Measurements from ENCODE around the gene HK1.
"Not testable (repeated sequence)": the region's sequence is repeated elsewhere in the genome, so short reads cannot be mapped to it uniquely, and the experiment has no call there.

Gene HK1

GRCh38 chr10:69279110-69279509, 814 bp downstream of the HK1 start:
- Histone ChIP-seq H2AK5ac (ENCODE audit: low read depth, low read length) (no peak overlapping the region), H3K27ac (replicated peaks; ENCODE audit: low read length) (no peak overlapping the region), H2BK15ac (ENCODE audit: low read length) (no peak overlapping the region), H3K36me3 (replicated peaks in 1 of 2; ENCODE audit: control insufficient read depth in 2 of 2, insufficient read depth in 2 of 2, low read length in 2 of 2) (no peaks in the 10 kb centered on the region), H3K4ac (ENCODE audit: low read length) (no peak overlapping the region), H4K91ac (ENCODE audit: low read depth, low read length, poor library complexity) (no peak overlapping the region), H3K9me3 (replicated peaks in 1 of 2; ENCODE audit: control insufficient read depth in 2 of 2, insufficient read depth in 1 of 2, low read depth in 1 of 2, low read length in 2 of 2) (peaks cover 0 to 10% of the 10 kb centered on the region in 2 donors), H3K18ac (ENCODE audit: low read length) (no peak overlapping the region), H4K8ac (ENCODE audit: low read depth, low read length) (no peak overlapping the region), H3K4me1 (ENCODE audit: control insufficient read depth in 2 of 2, insufficient read depth in 1 of 2, low read depth in 1 of 2, low read length in 2 of 2) (peaks cover 4 to 10% of the 10 kb centered on the region in 2 donors), H3K79me1 (ENCODE audit: low read depth, low read length) (no peaks in the 10 kb centered on the region), H3K9ac (ENCODE audit: low read depth, low read length, poor library complexity) (no peak overlapping the region), H2BK5ac (ENCODE audit: low read length) (no peak overlapping the region), H2BK120ac (ENCODE audit: low read depth, low read length) (no peak overlapping the region), H3K4me2 (ENCODE audit: insufficient read depth, low read length, poor library complexity, severe bottlenecking) (no peak overlapping the region), H3K23ac (ENCODE audit: low read depth, low read length, poor library complexity) (no peak overlapping the region), H2AFZ (ENCODE audit: low read length) (no peak overlapping the region), H3K4me3 (ENCODE audit: low read length in 2 of 2) (no peak overlapping the region), H3K27me3 (ENCODE audit: control insufficient read depth in 3 of 3, insufficient read depth in 3 of 3, low read depth in 1 of 3, low read length in 3 of 3) (peaks cover 0 to 34% (median 0%) of the 10 kb centered on the region in 3 experiments), H3K14ac (ENCODE audit: low read length) (no peak overlapping the region), H2BK12ac (ENCODE audit: low read length) (no peak overlapping the region)
- no CpG with 5 or more reads among the region's 2 CpGs for WGBS, 2 donors (ENCODE audit: extremely low coverage in 2 of 2, insufficient read length in 2 of 2, insufficient replicate concordance in 1 of 2)
- DNase-seq (ENCODE audit: low spot score) = no peak

DNA sequence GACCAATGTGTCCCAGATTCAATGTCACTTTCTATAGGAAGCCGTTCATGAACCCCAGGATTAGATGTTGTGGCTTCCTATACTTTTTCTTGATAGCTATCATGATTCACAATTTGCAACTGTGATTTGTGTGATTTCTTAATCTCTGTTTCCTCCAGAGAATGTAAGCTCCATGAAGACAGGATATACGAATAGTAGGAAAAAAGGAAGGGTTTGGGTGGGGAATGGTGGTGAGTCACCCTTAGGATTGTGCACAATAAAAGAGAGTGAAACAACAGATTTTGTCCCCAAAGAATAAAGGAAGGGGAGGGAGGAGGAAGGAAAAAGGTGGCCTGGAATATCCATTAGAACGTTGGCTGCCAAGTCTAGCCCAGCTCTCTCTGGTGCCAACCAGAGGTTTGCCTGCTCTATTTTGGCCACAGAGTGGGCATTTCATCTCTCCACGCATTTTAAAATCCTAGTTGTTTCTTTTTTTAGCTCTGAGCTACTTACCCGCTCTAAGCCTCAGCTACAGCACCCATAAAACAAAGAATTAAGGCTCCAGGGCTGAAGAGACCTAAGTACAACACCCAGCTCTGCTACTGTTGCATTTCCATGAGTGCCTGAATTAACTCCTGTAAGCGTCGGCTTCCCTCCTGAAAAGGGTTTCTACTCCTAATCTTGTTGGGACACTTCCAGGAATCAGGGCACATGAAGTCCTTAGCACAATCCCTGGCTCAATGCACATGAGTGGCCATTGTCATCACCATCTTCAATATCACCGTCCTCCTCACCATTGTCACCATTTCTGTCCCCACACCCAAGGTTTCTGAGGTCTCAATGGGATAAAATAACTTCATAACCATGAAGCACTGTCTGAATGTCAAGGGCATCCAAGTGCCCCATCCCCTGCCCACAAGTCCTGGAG, 3.5 kb downstream of the HK1 start:
- Histone ChIP-seq H2AFZ (ENCODE audit: low read length) (no peak overlapping the region), H3K79me1 (ENCODE audit: low read depth, low read length) (no peaks in the 10 kb centered on the region), H3K4me1 (ENCODE audit: control insufficient read depth in 2 of 2, insufficient read depth in 1 of 2, low read depth in 1 of 2, low read length in 2 of 2) (peaks cover 15 to 16% of the 10 kb centered on the region in 2 donors), H3K9me3 (replicated peaks in 1 of 2; ENCODE audit: control insufficient read depth in 2 of 2, insufficient read depth in 1 of 2, low read depth in 1 of 2, low read length in 2 of 2) (peaks cover 0 to 10% of the 10 kb centered on the region in 2 donors), H2BK15ac (ENCODE audit: low read length) (no peak overlapping the region), H3K9ac (ENCODE audit: low read depth, low read length, poor library complexity) (no peak overlapping the region), H3K4me2 (ENCODE audit: insufficient read depth, low read length, poor library complexity, severe bottlenecking) (no peak overlapping the region), H3K36me3 (replicated peaks in 1 of 2; ENCODE audit: control insufficient read depth in 2 of 2, insufficient read depth in 2 of 2, low read length in 2 of 2) (no peaks in the 10 kb centered on the region), H3K14ac (ENCODE audit: low read length) (no peak overlapping the region), H3K18ac (ENCODE audit: low read length) (no peak overlapping the region), H3K27ac (replicated peaks; ENCODE audit: low read length) (no peak overlapping the region), H3K4me3 (ENCODE audit: low read length in 2 of 2) (no peak overlapping the region), H2BK12ac (ENCODE audit: low read length) (no peak overlapping the region), H3K23ac (ENCODE audit: low read depth, low read length, poor library complexity) (no peak overlapping the region), H4K8ac (ENCODE audit: low read depth, low read length) (no peak overlapping the region), H2BK5ac (ENCODE audit: low read length) (no peak overlapping the region), H2AK5ac (ENCODE audit: low read depth, low read length) (no peak overlapping the region), H3K27me3 (ENCODE audit: control insufficient read depth in 3 of 3, insufficient read depth in 3 of 3, low read depth in 1 of 3, low read length in 3 of 3) (peaks cover 0 to 38% (median 0%) of the 10 kb centered on the region in 3 experiments), H2BK120ac (ENCODE audit: low read depth, low read length) (no peak overlapping the region), H3K4ac (ENCODE audit: low read length) (no peak overlapping the region), H4K91ac (ENCODE audit: low read depth, low read length, poor library complexity) (no peak overlapping the region)
- no CpG with 5 or more reads among the region's 8 CpGs for WGBS, 2 donors (ENCODE audit: extremely low coverage in 2 of 2, insufficient read length in 2 of 2, insufficient replicate concordance in 1 of 2)
- DNase-seq (ENCODE audit: low spot score) = no peak

DNA sequence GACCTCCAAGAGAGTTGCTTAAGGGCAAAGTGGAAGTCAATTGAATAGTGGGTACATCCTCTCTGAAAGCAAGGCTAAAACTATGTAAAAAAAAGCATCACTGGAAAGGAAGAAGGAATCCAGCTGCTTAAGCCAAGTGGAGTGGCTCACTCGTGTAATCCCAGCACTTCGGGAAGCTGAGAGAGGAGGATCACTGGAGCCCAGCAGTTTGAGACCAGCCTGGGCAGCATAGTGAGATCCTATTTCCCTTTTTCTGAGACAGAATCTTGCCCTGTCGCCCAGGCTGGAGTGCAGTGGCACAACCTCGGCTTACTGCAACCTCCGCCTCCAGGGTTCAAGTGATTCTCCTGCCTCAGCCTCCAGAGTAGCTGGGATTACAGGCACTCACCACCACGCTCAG, 6.1 kb downstream of the HK1 start:
- not testable (repeated sequence) for H3K79me1 ChIP-seq (ENCODE audit: low read depth, low read length); H3K4ac ChIP-seq (ENCODE audit: low read length); H4K8ac ChIP-seq (ENCODE audit: low read depth, low read length); H3K14ac ChIP-seq (ENCODE audit: low read length); H2AK5ac ChIP-seq (ENCODE audit: low read depth, low read length); H3K27ac ChIP-seq (replicated peaks; ENCODE audit: low read length); DNase-seq (ENCODE audit: low spot score); H2BK120ac ChIP-seq (ENCODE audit: low read depth, low read length); H3K4me3 ChIP-seq (ENCODE audit: low read length in 2 of 2); H2BK5ac ChIP-seq (ENCODE audit: low read length); H3K36me3 ChIP-seq (replicated peaks in 1 of 2; ENCODE audit: control insufficient read depth in 2 of 2, insufficient read depth in 2 of 2, low read length in 2 of 2); H2AFZ ChIP-seq (ENCODE audit: low read length); H3K9ac ChIP-seq (ENCODE audit: low read depth, low read length, poor library complexity); H3K4me2 ChIP-seq (ENCODE audit: insufficient read depth, low read length, poor library complexity, severe bottlenecking); H2BK12ac ChIP-seq (ENCODE audit: low read length); H2BK15ac ChIP-seq (ENCODE audit: low read length); H3K18ac ChIP-seq (ENCODE audit: low read length); H3K23ac ChIP-seq (ENCODE audit: low read depth, low read length, poor library complexity); H3K9me3 ChIP-seq (replicated peaks in 1 of 2; ENCODE audit: control insufficient read depth in 2 of 2, insufficient read depth in 1 of 2, low read depth in 1 of 2, low read length in 2 of 2); H4K91ac ChIP-seq (ENCODE audit: low read depth, low read length, poor library complexity)
- WGBS, 2 donors (ENCODE audit: extremely low coverage in 2 of 2, insufficient read length in 2 of 2, insufficient replicate concordance in 1 of 2) = no CpG with 5 or more reads among the region's 6 CpGs
- Histone ChIP-seq H3K27me3 (ENCODE audit: control insufficient read depth in 3 of 3, insufficient read depth in 3 of 3, low read depth in 1 of 3, low read length in 3 of 3) (peaks cover 0 to 48% (median 0%) of the 10 kb centered on the region in 3 experiments), H3K4me1 (ENCODE audit: control insufficient read depth in 2 of 2, insufficient read depth in 1 of 2, low read depth in 1 of 2, low read length in 2 of 2) (peaks cover 5 to 16% of the 10 kb centered on the region in 2 donors)

- Histone ChIP-seq H3K23ac (ENCODE audit: low read depth, low read length, poor library complexity) (no peak overlapping the region), H3K79me1 (ENCODE audit: low read depth, low read length) (no peaks in the 10 kb centered on the region), H3K36me3 (replicated peaks in 1 of 2; ENCODE audit: control insufficient read depth in 2 of 2, insufficient read depth in 2 of 2, low read length in 2 of 2) (no peaks in the 10 kb centered on the region), H3K27me3 (ENCODE audit: control insufficient read depth in 3 of 3, insufficient read depth in 3 of 3, low read depth in 1 of 3, low read length in 3 of 3) (peaks cover 0 to 48% (median 0%) of the 10 kb centered on the region in 3 experiments), H3K14ac (ENCODE audit: low read length) (no peak overlapping the region), H2BK15ac (ENCODE audit: low read length) (no peak overlapping the region), H3K9me3 (replicated peaks in 1 of 2; ENCODE audit: control insufficient read depth in 2 of 2, insufficient read depth in 1 of 2, low read depth in 1 of 2, low read length in 2 of 2) (peaks cover 0 to 10% of the 10 kb centered on the region in 2 donors), H3K4me1 (ENCODE audit: control insufficient read depth in 2 of 2, insufficient read depth in 1 of 2, low read depth in 1 of 2, low read length in 2 of 2) (peaks cover 5 to 16% of the 10 kb centered on the region in 2 donors), H3K4me3 (ENCODE audit: low read length in 2 of 2) (no peak overlapping the region), H2BK12ac (ENCODE audit: low read length) (no peak overlapping the region), H3K27ac (replicated peaks; ENCODE audit: low read length) (no peak overlapping the region), H2BK120ac (ENCODE audit: low read depth, low read length) (no peak overlapping the region), H3K4me2 (ENCODE audit: insufficient read depth, low read length, poor library complexity, severe bottlenecking) (no peak overlapping the region), H3K9ac (ENCODE audit: low read depth, low read length, poor library complexity) (no peak overlapping the region), H2AFZ (ENCODE audit: low read length) (no peak overlapping the region), H3K4ac (ENCODE audit: low read length) (no peak overlapping the region), H4K8ac (ENCODE audit: low read depth, low read length) (no peak overlapping the region), H3K18ac (ENCODE audit: low read length) (no peak overlapping the region), H4K91ac (ENCODE audit: low read depth, low read length, poor library complexity) (no peak overlapping the region), H2AK5ac (ENCODE audit: low read depth, low read length) (no peak overlapping the region), H2BK5ac (ENCODE audit: low read length) (no peak overlapping the region)
- WGBS, 2 donors (ENCODE audit: extremely low coverage in 2 of 2, insufficient read length in 2 of 2, insufficient replicate concordance in 1 of 2) = no CpG with 5 or more reads among the region's 4 CpGs
- DNase-seq (ENCODE audit: low spot score) = no peak
Measured at GRCh38 chr10:69285699-69286098, 7.4 kb downstream of the HK1 start.

Data from neuronal stem cell (in vitro differentiated cells).